ENCODE data around the gene PCDH15.
"Not testable (repeated sequence)": the region's sequence is repeated elsewhere in the genome, so short reads cannot be mapped to it uniquely, and the experiment has no call there.

The PCDH15 gene

GRCh38 chr10:54402576-54402975 lies 398.5 kb downstream of the PCDH15 start:
- TF ChIP-seq CTCF (IDR thresholded peaks at IDR 0.05; ENCODE audit: control insufficient read depth, extremely low read depth, insufficient read depth), result peak; percentile 65
- peak; percentile 30 for DNase-seq (ENCODE audit: low read depth)
- H3K4me3 ChIP-seq (ENCODE audit: low read depth, low read length), result no peak overlapping the region

DNA sequence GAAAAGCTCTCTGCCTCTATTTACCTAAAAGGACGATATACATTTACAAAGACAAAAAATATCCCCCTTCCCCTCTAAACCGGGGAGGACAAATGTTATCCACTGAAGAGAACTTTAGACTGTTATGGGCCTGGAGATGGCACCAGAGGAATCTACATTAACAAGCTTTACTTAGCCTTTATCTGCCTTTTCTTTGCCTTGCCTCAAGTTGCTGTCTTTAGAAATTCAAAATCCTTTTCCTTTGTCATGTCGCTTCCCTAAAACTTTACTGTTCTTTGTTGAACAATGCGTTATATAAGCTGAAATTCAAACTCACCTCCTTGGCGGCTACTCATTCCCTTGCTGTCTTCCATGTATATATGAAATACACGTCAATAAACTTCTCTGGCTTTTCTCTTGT lies 405.0 kb downstream of the PCDH15 start:
- no peak for DNase-seq (ENCODE audit: low read depth)
- H3K4me3 ChIP-seq (ENCODE audit: low read depth, low read length), result no peak overlapping the region
- no peak for TF ChIP-seq CTCF (IDR thresholded peaks at IDR 0.05; ENCODE audit: control insufficient read depth, extremely low read depth, insufficient read depth)

DNA sequence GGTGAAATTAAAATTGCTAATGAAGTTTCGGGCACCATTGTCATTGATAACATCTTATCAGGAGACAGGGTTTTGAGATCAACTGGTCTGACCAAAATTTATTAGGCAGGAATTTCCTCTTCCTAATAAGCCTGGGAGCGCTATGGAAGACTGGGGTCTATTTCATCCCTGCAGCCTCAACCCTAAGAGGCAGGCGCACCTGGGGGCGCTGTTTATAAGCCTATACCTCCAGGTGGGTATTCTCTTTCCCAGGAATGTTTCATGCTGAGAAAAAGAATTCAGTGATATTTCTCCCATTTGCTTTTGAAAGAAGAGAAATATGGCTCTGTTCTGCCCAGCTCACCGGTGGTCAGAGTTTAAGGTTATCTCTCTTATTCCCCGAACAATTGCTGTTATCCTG lies 406.4 kb downstream of the PCDH15 start:
- H3K4me3 ChIP-seq (ENCODE audit: low read depth, low read length); DNase-seq (ENCODE audit: low read depth): not testable (repeated sequence)

- TF ChIP-seq CTCF (IDR thresholded peaks at IDR 0.05; ENCODE audit: control insufficient read depth, extremely low read depth, insufficient read depth), result no peak
- no peak for DNase-seq (ENCODE audit: low read depth)
- H3K4me3 ChIP-seq (ENCODE audit: low read depth, low read length), result no peak overlapping the region
Observed at GRCh38 chr10:54372179-54372578, 428.9 kb downstream of the PCDH15 start.

DNA sequence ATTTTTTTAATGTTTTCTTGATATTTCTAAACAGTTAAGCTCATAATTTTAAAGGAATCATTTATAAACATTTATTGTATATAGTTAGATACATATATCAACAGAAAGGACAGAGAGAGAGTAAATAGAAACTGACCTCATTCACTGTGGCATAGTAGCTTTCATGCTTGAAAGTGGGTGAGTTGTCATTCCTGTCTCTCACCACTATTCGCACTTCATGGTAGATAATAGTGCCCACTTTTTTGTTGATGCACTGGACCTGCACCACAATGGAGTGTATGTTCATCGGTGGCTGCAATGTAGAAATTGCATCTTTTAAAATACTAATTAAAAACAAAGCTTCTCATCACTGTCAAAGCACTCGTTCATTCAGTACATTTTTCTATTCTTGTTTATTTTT lies 432.0 kb downstream of the PCDH15 start:
- no peak for TF ChIP-seq CTCF (IDR thresholded peaks at IDR 0.05; ENCODE audit: control insufficient read depth, extremely low read depth, insufficient read depth)
- H3K4me3 ChIP-seq (ENCODE audit: low read depth, low read length), result no peak overlapping the region
- DNase-seq (ENCODE audit: low read depth), result no peak

GRCh38 chr10:54363390-54363789 lies 437.6 kb downstream of the PCDH15 start:
- DNase-seq (ENCODE audit: low read depth), result no peak
- H3K4me3 ChIP-seq (ENCODE audit: low read depth, low read length), result no peak overlapping the region
- TF ChIP-seq CTCF (IDR thresholded peaks at IDR 0.05; ENCODE audit: control insufficient read depth, extremely low read depth, insufficient read depth), result no peak

DNA sequence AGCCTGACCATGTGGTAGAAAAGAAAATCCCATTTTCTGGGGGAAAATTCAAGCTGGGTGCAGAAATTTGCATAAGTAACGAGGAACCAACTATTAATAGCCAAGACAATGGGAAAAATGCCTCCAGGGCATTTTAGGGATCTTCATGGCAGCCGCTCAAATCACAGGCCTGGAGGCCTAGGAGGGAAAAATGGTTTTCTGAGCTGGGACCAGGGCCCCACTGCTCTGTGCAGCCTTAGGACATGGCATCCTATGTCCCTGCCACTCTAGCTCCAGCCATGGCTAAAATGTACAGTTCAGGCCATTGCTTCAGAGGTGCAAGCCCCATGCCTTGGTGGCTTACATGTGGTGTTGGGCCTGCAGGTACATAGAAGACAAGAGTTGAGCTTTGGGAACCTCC lies 459.0 kb downstream of the PCDH15 start:
- H3K4me3 ChIP-seq (ENCODE audit: low read depth, low read length), result no peak overlapping the region
- no peak for TF ChIP-seq CTCF (IDR thresholded peaks at IDR 0.05; ENCODE audit: control insufficient read depth, extremely low read depth, insufficient read depth)
- no peak for DNase-seq (ENCODE audit: low read depth)

DNA sequence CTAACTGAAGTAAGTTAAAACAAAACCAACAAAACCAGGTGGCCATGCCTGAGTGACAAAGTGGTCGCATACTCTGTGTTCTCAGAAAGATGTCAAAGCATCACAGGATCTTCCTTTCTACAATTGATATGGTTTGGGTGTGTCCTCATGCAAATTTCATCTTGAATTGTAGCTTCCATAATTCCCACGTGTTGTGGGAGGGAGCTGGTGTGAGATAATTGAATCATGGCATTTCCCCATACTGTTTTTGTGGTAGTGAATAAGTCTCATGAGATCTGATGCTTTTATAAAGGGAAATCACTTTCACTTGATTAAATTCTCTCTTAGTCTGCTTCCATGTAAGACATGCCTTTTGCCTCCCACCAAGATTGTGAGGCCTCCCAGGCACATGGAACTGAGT lies 465.7 kb downstream of the PCDH15 start:
- no peak overlapping the region for H3K4me3 ChIP-seq (ENCODE audit: low read depth, low read length)
- DNase-seq (ENCODE audit: low read depth), result no peak
- TF ChIP-seq CTCF (IDR thresholded peaks at IDR 0.05; ENCODE audit: control insufficient read depth, extremely low read depth, insufficient read depth), result no peak
